Measurements from ENCODE around the gene CROT.

The CROT gene

DNA sequence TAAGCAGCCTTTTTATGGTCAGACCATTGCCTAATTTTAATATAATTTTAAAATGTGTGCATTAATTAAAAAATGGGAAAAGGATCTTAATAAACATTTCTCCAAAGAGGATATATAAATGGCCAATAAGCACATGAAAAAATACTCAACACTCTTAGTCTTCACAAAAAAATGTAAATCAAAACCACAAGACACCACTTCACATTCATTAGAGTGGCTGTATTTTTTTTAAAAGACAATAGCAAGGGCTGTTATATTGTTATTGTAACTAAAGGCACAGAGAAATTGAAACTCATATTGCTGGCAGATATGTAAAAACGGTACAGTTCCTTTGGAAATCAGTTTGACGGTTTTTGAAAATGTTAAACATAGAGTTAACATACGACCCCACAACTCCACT, 3.2 kb upstream of the CROT start:
- DNase-seq, result no peak

DNA sequence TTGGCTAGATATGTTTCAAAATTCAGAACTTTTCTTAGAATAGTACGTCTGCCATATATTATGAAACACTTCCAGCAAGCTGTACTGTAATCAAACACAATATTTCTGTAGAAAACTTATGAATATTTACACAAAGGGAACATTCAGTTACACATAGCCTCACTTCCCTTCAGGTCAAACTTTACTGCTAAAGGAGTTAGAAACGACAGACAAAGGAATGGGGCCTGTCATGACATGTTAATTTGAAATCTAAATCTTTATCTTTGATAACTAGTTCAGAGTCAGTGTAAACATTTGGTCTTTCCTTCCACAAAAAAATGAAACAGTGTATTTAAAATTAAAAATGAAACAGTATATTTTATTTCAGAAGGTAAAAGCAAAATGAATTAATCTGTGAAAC, 1.0 kb upstream of the CROT start:
- no peak for DNase-seq

DNA sequence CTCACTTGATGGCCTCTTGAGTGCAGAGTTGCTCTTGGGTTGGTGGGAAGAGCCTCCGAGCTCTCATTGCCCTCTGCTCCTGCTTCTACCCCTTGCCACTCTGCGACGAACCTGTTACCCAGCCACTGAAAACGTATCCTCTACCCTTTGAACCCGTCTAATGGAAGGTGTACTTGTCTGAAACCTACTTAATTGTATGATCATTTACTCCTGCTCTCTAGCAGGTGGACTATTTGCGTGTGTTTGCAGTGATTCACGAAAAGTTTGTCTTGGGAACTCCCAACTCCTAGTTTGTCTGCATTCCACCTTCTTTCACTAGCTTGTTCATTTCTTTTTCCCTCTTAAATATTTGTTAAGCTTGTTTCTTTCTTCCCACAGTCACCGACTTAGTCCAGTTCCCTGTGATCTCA, 503 bp downstream of the CROT start:
- no peak for DNase-seq

DNA sequence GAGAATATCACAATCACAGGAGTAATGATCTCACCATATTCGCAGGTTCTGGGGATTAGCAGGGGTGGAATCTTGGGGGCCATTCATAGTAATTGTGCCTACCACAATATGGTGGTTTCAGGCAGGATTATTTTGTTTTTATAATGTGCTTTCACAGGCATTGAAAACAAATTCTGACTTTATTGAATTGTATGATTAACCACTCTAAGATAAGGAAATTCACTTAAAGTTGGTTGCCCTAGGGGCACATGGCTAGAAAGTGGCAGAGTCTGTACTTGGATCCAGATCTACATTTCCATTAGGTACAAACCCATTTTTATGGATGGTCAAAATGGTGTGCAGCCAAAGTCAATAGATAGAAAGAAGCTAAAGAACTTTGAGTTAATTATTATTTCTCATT, 1.7 kb downstream of the CROT start:
- DNase-seq, result no peak

DNA sequence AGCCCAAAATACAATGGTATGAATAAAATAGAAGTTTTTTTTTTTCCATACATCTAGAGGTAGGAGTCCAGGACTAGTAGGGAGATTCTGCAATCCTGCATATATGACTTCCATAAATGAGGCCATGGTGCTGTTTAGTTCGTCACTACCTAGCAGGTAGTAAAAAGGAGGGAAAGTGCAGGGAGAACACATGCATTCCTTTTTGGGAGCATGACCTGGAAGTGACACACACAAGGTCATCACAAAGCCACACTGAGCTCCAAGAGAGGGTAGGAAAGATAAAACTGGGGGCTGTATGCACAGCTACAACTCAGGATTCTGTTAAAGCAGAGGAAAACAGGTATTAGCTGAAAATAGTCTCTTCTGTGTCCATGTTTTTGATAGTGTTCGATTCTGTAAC, 2.2 kb downstream of the CROT start:
- no peak for DNase-seq

DNA sequence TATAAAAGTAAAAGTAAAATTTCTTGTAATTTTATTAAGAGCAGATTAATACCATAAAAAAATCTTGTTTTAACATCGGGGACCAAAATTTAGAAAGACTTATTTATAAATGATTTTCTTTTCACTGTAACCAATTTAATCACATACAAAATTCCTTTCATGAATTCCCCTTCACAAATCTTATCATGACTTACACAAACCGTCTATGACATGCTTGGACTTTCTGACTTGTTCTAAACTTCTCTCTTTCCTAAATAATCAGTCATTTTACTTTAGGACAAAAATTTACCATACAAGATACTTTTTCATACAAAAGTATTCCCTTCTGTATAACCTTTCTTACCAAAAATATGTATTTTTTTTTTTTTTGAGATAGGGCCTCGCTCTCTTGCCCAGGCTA, 9.3 kb downstream of the CROT start:
- no peak for DNase-seq

DNA sequence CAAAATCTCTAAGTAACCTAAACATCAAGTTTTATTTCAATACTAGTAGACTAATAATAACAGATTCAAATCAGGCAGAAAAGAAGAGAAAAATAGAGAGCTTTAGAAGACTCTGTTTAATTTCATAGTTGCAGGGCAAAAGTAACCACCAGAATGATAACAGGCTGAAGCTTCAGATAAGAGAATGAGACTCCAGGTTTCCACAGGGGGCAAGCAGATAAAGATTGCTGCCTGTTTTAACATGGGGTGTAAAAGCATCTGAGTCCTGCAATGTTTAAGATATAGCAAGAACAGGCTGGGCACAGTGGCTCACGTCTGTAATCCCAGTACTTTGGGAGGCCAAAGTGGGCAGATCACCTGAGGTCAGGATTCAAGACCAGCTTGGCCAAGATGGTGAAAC, 11.0 kb downstream of the CROT start:
- no peak for DNase-seq

DNA sequence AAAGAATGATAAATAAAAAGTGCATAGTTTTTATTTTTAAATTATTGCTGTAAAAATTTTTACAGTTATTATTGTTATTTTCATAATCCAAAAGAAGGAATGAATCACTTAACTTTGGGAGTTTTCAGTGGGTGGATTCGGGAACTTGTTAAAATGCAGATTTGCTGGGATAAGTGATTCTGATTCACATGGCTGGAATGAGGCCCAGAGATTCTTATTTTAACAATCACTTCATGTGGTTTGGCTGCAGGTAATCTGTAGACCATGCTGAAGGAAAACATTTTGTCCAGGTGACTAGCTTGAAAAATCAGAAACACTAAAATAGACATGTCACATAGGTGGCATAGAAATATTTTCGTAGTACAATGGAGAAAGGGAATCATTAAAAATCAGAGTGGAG, 13.9 kb downstream of the CROT start:
- no peak for DNase-seq

DNA sequence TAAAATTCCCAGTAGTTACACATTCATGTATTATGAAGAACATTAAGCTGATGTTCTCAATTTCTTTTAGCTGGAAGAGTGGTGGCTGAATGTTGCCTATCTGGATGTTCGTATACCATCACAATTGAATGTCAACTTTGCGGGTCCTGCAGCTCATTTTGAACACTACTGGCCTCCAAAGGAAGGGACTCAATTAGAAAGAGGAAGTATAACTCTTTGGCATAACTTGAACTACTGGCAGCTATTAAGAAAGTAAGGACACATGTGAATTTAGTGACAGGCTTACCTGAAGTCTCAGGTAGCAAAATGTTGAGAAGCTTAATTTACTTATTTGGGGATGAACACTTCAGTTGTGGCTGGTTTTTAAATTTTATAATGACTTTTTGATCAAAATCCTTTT, 15.9 kb downstream of the CROT start:
- DNase-seq, result no peak

DNA sequence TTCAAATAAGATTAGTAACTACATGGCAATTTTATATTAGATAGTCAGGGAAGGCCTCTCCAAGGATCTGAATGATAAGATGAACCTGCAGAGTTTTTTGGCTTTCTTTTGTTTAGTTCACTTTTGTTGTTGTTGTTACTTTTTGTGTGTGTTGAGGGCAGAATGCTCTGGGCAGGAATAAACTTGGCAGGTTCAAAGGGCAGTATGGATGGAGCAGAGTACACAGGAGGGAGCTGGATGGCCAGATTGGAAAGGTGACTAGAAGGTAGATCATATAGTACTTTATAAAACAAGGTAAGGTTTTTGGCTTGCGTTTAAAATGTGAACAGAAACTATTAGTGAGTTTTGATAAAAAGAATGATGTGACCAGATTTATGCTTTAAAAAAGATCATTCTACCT, 17.9 kb downstream of the CROT start:
- DNase-seq, result no peak

DNA sequence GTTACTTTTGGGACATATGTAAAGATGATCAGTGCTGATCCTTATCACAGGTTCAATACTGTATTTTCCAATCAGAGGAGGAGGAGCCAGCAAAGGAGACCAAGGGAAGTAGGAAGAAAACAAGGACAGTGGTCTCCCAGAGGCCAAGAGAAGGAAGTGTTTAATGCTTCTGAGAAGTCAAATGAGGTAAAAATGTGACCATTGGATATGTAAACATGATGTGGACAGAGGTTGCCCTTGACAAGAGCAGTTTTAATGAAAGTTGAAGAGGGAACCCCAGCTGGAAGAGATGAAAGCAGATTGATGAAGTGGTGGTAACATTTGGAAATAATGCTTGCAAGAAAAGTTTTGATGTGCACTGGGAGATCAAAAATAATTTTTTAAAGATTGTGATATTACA, 18.8 kb downstream of the CROT start:
- no peak for DNase-seq

DNA sequence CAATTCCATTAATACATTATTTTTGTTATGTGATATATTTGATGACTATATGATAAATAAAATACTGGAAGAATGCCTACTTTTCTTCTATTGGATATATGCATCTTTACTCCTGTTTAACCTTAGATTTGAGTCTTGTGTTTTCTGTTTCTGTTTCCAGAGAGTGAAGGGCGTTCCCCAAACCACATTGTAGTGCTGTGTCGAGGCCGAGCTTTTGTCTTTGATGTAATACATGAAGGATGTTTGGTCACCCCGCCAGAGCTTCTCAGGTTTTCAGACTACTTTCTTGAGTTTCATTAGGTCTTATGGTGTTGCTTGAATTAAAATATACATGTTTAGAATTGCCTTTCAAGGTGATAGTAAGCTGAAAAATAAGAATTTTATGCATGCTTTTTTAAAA, 23.8 kb downstream of the CROT start:
- no peak for DNase-seq

DNA sequence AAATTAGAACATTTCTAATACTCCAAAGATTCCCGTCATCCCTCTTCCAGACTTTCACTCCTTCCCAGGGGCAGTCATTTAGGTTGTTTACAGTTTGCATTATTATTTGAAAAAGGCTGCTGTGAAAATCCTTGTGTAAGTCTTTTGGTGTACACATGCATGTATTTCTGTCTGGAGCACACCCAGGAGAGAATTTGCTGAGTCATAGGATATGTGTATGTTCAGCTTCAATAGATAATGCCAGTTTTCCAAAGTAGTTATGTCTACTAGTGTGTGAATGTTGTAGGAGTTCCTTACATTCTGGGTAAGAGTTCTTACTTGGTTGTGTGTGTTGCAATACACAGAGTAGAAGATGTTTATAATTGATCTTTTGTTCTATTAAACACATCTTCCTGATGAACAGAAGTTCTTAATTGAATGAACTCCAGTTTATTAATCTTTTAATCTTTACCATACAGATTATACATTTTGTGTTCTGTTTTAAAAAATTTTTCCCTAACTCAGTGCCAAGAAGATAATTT, 25.3 kb downstream of the CROT start:
- DNase-seq, result no peak

DNA sequence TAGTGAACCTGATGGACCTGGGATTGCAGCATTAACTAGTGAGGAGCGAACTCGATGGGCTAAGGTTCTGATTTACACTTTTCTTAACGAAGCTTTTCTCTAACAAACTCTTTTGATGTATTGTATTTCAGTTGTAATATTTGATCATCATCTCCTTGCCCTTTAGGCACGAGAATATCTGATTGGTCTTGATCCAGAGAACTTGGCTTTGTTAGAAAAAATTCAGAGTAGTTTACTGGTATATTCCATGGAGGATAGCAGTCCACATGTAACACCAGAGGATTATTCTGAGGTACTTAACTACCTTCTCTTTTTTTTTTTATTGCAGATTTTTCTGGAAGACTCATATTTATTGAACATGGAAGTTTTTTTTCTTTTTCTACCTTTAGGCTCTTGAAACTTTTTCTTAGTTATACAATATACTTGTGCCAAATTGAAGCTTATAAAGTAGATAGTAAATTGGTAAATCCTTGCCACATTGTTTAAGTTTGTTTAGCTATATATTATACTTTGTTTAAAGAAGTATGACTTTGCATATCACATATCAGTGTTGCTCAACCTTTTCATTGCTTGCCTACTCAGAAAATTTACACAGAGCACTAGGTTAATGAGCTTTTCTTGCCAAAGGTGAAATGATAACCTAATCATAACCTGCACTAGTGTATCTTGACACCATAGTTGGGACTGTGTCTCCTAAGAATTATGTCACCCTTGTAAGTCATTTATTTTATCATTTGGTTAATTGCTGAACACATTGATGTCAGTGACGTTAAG, 30.4 kb downstream of the CROT start:
- DNase-seq, result no peak

DNA sequence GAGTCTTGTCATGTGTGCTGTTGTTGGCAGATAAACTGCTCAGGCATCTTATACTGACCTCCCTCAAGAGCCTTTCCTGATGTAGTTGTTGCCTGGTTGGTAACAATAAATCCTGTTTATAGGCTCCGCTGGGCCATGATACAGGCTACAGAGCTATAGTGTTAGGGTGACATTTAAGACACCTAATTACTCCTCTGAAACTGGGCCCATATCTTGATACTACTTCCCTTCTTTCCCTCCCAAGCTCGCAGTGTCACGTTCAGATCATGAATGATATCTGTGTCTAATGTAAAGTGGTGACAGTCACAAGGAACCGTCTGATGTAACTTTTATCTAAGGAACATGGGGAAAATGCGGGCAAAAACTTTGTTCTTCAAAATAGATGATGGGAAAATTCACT, 35.4 kb downstream of the CROT start:
- no peak for DNase-seq

DNA sequence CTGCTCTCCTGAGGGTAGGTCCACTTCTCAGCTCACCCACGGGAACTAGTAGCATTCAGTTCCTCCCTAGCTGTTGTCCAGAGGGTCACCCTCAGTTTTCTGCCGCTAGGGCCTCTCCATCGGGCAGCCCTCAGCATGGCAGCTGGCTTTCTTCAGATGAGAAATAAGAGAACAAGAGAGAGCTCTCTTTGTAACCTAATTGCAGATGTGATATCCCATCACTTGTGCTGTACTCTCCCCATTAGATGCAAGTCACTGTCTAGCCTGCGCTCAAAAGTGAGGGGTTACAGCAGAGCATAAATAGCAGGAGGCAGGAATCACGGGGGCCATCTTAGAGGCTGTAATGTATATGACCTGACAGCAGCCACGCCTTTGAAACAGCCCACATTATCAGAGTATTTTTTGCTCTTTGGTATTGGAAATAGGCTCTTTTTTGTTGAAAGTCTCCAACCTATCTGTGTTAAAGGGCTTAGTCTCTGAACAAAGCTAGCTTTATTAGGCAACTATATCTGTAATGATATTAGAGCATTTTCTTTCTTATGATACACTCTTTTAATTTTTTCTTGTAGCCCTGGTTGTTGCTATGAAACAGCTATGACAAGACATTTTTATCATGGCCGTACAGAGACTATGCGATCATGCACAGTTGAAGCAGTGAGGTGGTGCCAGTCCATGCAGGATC, 45.7 kb downstream of the CROT start:
- DNase-seq, result no peak

DNA sequence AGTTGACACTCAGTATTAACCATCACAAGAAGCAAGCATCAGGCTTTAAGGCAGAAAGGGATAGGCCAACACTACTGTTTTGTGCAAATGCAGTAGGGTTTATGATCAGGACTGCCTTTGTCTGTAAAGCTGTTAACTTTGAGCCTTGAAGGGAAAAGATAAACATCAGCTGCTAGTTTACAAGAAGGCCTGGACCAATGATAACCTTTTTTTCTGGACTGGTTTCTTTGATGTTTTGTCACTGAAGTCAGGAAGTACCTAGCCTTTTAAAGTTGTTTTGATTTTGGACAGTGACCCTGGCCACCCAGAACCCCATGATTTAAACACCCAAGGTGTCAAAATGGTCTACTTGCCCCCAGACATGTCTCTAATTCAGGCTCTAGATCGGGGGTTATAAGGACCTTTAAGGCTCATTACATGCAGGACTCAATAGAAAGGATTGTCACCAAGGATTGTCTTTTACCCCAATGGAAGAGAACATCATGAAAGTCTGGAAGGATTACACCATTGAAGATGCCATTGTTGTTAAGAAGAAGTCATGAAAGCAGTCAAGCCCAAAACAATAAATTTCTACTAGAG, 50.1 kb downstream of the CROT start:
- no peak for DNase-seq

DNA sequence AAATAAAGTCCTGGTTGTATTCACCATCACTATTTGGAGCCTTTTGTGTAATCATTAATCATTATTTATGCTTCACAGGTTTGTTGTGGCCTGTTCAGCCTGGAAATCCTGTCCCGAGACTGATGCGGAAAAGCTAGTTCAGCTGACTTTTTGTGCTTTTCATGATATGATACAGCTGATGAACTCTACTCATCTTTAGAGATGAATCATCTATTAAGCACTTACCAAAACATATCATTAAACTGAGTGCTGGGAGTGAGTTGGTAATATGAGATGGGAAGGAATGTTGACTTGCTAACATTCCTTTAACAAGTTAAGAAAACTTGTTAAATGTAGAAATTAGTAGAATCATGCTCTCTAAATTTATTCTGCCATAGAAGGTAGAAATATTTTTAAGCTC, 53.0 kb downstream of the CROT start:
- DNase-seq, result no peak

DNA sequence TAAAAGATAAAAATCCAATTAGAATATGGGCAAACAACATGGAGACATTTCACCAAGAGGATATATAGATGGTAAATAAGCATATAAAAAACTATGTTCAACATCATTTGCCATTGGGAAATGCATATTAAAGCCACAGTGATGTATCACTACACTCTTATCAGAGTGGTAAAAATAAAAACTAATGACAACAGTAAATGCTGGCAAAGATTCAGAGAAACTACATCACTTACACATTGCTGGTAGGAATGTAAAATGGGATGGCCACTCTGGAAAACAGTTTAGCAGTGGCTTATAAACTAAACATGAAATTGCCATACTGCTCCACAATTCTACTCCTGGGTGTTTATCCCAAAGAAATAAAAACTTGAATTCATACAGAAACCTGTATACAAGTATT, 59.2 kb downstream of the CROT start:
- no peak for DNase-seq

DNA sequence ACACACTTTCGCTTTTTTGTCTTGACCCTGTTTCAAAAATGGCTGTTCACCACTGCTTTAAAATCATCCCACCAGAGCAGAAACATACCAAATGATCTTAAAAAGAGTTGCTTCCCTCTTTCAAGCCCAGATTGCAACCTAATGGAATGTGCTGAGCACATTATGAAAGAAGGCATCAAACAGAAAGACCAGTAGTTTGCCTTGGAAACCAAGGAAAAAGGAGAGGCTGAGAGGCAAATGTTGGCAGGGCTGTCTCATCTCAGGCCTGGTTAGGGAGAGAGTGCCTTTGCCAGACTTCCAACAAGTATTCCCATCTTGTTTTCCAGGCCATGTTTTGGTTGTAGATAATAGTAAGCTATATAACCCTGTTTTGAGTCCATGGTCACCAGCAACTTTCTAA, 65.7 kb downstream of the CROT start:
- no peak for DNase-seq

DNA sequence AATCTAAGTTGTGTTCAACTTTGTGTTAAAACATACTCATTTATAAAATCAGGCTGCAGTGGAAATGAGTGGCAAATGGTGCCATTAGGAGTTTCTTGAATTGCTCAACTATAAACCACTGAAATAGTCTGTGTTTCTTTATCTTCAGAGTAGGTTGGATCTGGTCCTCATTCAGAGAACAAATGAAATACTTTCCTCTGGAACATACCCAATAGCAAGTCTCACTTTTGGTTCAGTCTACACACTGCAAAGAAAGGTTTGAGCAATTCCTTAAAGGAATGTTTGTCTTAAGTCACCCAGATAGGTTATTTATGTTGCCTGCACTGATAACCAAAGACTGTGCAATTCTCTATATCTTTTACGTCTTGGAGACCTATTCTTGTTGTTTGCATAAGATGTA, 67.6 kb downstream of the CROT start:
- no peak for DNase-seq

DNA sequence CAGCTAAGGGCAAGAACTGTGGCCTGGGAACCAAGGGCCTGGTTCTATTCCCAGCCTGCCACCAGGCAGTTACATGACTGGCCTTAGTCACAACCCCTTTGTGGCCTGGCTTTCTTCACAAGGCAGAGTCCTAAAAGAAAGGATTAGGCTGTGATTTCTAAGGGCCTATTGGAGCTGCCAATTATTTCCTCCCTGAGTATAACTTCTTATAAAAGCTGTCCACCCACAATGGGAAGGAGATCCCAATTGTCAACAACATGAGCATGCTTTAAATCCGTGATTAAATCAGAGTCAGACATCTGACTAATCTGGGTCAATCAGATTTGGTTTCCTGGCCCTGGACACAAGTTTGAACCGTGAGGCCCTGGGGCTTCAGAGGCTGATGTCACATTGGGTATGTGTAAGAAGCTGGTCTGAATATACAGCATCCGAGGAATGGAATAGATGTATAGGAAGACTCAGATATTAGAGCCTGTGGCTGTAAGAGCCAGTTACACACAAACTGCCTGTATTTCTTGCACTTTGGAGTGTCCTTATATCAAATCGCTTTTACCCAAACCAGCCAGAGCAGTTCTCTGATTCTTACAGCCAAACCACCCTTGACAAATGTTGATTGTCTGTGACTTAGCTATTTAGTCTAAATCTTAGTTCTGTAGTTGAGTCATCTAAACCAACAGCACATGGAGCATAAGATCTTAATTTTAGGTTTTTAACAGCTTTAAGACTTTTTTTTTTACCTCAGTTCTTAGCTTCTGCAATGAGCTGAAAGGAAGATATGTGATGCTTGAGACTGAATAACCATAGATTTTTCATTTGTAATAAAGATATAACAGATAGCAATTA, 68.7 kb downstream of the CROT start:
- no peak for DNase-seq

DNA sequence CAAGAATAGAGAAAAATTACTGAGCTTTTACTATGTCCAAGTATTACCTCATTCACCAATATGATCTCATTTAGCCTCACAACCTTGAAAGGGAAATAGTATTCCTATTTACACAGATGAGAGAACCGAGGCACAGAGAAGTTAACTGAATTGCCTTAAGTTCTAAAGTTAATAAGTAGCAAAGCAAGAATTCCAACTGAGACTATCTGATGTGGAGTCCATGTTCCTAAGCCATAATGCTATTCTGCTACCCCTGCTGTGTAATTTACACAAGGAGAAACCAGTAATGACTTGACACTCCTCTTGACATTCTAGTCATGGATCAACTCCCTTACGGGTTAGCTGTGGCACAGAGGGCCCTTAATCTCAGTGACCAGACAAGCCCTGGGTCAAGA, 69.3 kb downstream of the CROT start:
- DNase-seq, result no peak
